Activated CD8-positive, alpha-beta memory T cell treated with anti-CD3 and anti-CD28 coated beads, Interleukin-2, amount 50 U/mL, for 24 hours (primary cell): Measurements from ENCODE around the gene MAP2K7.
A peak's percentile ranks its signal among the peaks of the same experiment; 100 is the strongest.
"Not testable (repeated sequence)": the region's sequence is repeated elsewhere in the genome, so short reads cannot be mapped to it uniquely, and the experiment has no call there.

Experiments used
- DNase-seq: peaks from one replicate; pipeline ENCODE4 v3.0.0-alpha.2; 2020; ENCODE audit errors: extremely low read depth

Gene MAP2K7

GRCh38 chr19:7903244-7904073 lies at the start of gene MAP2K7:
Gene MAP2K7, plus strand, starts transcription at chr19:7903877. Its CDS starts 68 bp downstream, at chr19:7903945.
- DNase-seq, result peak; percentile 100

GRCh38 chr19:7855426-7856108 lies 48.1 kb upstream of the MAP2K7 start:
- no peak for DNase-seq

GRCh38 chr19:7856109-7856591 lies 47.5 kb upstream of the MAP2K7 start:
- DNase-seq, result no peak

GRCh38 chr19:7856679-7857663 lies 46.7 kb upstream of the MAP2K7 start:
- DNase-seq, result no peak

GRCh38 chr19:7857727-7858108 lies 46.0 kb upstream of the MAP2K7 start:
- DNase-seq, result no peak

GRCh38 chr19:7858109-7858770 lies 45.4 kb upstream of the MAP2K7 start:
- DNase-seq, result no peak

GRCh38 chr19:7859087-7859486 lies 44.6 kb upstream of the MAP2K7 start:
- not testable (repeated sequence) for DNase-seq

- no peak for DNase-seq
These were observed 43.6 kb upstream of the MAP2K7 start for GRCh38 chr19:7859831-7860713.

- no peak for DNase-seq
These were observed 42.7 kb upstream of the MAP2K7 start for GRCh38 chr19:7860714-7861618.

- DNase-seq, result no peak
These were observed 41.9 kb upstream of the MAP2K7 start for GRCh38 chr19:7861619-7862412.

GRCh38 chr19:7862413-7862951 lies 41.2 kb upstream of the MAP2K7 start:
- peak; percentile 2 for DNase-seq

GRCh38 chr19:7863157-7863970 lies 40.3 kb upstream of the MAP2K7 start:
- no peak for DNase-seq

- DNase-seq, result no peak
These were observed 39.5 kb upstream of the MAP2K7 start for GRCh38 chr19:7863971-7864689.

GRCh38 chr19:7864690-7865074 lies 39.0 kb upstream of the MAP2K7 start:
- DNase-seq, result no peak

- no peak for DNase-seq
These were observed 38.3 kb upstream of the MAP2K7 start for GRCh38 chr19:7865262-7865911.
